ENCODE data around the gene HIVEP2. TPM values are rescaled to one million over a fixed set of nuclear protein-coding genes. Genes with fewer than 3 reads are reported as not detected.

Gene HIVEP2
- polyA plus RNA-seq, 2 of the 4 experiments (the other 2 are of a cell fraction) = 2.2 to 2.6 TPM

GRCh38 chr6:142773324-142773723 is 171.7 kb downstream of the HIVEP2 start:
- ChIA-PET POLR2A (no interaction called here), CTCF (no interaction called here)
- ATAC-seq (no peak), DNase-seq (ENCODE audit: low read depth in 1 of 2, low spot score in 1 of 2) (no peak), FAIRE-seq (no peak)
- TF ChIP-seq CEBPB (IDR thresholded peaks at IDR 0.05) (no peak), EHF (CRISPR knock-in tag; IDR thresholded peaks at IDR 0.05) (no peak), HEYL (CRISPR knock-in tag; IDR thresholded peaks at IDR 0.05) (no peak)
- WGBS (ENCODE audit: missing lambda C conversion rate) = 94% methylated on average over 9 of the region's 9 CpGs
- Histone ChIP-seq H3K9me3 (no peaks in the 10 kb centered on the region), H3K4me3 (no peak overlapping the region), H3K4me1 (no peaks in the 10 kb centered on the region), H3K27ac (no peak overlapping the region), H3K4me2 (no peak overlapping the region)

- DNase-seq (ENCODE audit: low read depth in 1 of 2, low spot score in 1 of 2) (no peak), FAIRE-seq (no peak), ATAC-seq (no peak)
- ChIA-PET CTCF (interaction anchor here (1.0 to 1.4 kb wide), 3 partner anchors 9 to 65 kb away, joined by 3 read pairs; no protein-coding TSS in a partner anchor), POLR2A (no interaction called here)
- H3K4me1 ChIP-seq = no peaks in the 10 kb centered on the region
- no peak overlapping the region for H3K4me3 ChIP-seq
- 87% methylated on average over 11 of the region's 12 CpGs for WGBS (ENCODE audit: missing lambda C conversion rate)
- no peak overlapping the region for H3K27ac ChIP-seq
- TF ChIP-seq CBX8 (IDR thresholded peaks at IDR 0.05) (no peak), RFX5 (IDR thresholded peaks at IDR 0.05) (no peak), POLR2AphosphoS2 (conservative IDR thresholded peaks at IDR 0.05; ENCODE audit: low read length) (no peak), TP53 (CRISPR knock-in tag; IDR thresholded peaks at IDR 0.05) (no peak), ELK1 (IDR thresholded peaks at IDR 0.05; ENCODE audit: low read depth, low read length) (no peak), CHD2 (IDR thresholded peaks at IDR 0.05; ENCODE audit: low read length, partially characterized antibody) (no peak), HMGXB4 (CRISPR knock-in tag; IDR thresholded peaks at IDR 0.05; ENCODE audit: borderline replicate concordance) (no peak), RCOR1 (IDR thresholded peaks at IDR 0.05; ENCODE audit: low read depth, low read length) (no peak), ZFP36 (IDR thresholded peaks at IDR 0.05; ENCODE audit: borderline replicate concordance, partially characterized antibody) (no peak), ESRRA (IDR thresholded peaks at IDR 0.05; ENCODE audit: borderline replicate concordance, low read length) (no peak), HEYL (CRISPR knock-in tag; IDR thresholded peaks at IDR 0.05) (no peak), JUN (IDR thresholded peaks at IDR 0.05) (no peak)
- no peak overlapping the region for H3K4me2 ChIP-seq
- no peaks in the 10 kb centered on the region for H3K9me3 ChIP-seq
Observed at GRCh38 chr6:142771162-142771561, 173.8 kb downstream of the HIVEP2 start.

GRCh38 chr6:142765306-142765705 is 179.7 kb downstream of the HIVEP2 start:
- no peak overlapping the region for H3K4me2 ChIP-seq
- DNase-seq (ENCODE audit: low read depth in 1 of 2, low spot score in 1 of 2) (no peak), FAIRE-seq (no peak), ATAC-seq (no peak)
- TF ChIP-seq PHF8 (IDR thresholded peaks at IDR 0.05; ENCODE audit: borderline replicate concordance, low read depth) (no peak), RFX5 (IDR thresholded peaks at IDR 0.05) (no peak)
- no peaks in the 10 kb centered on the region for H3K4me1 ChIP-seq
- CTCF ChIA-PET = no interaction called here
- H3K9me3 ChIP-seq = no peaks in the 10 kb centered on the region
- H3K27ac ChIP-seq = no peak overlapping the region
- 63% methylated on average over 1 of the region's 1 CpG for WGBS (ENCODE audit: missing lambda C conversion rate)
- POLR2A ChIA-PET = no interaction called here
- H3K4me3 ChIP-seq = no peak overlapping the region

DNA sequence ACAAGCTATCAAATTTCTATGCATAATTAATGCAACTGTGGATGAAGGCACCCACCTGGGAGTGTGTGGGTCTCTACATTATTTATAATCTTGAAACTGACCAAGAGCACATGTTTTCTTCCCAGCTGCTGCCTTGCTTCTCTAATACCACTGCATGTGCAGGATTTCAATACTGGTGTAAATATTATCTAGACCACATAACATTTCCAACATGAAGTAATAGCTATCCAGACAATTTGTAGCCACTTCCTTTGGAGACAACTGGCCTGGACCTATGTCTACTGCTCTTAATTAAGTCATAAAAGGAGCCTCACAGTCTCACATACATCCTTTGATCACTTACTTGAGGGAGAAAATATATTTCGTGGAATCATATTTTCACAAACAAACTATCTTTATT is 180.7 kb downstream of the HIVEP2 start:
- FAIRE-seq = no peak
- WGBS (ENCODE audit: missing lambda C conversion rate) = 68% methylated on average over 1 of the region's 1 CpG
- TF ChIP-seq HOXA7 (CRISPR knock-in tag; IDR thresholded peaks at IDR 0.05) (no peak), HES2 (IDR thresholded peaks at IDR 0.05) (no peak), NR3C1 (IDR thresholded peaks at IDR 0.05) (no peak), PBX3 (IDR thresholded peaks at IDR 0.05) (no peak), MYC (IDR thresholded peaks at IDR 0.05; ENCODE audit: borderline replicate concordance, low read length) (no peak), CBX2 (IDR thresholded peaks at IDR 0.05; ENCODE audit: borderline replicate concordance, low read depth) (no peak), PHF8 (IDR thresholded peaks at IDR 0.05; ENCODE audit: borderline replicate concordance, low read depth) (no peak), EHMT2 (IDR thresholded peaks at IDR 0.05; ENCODE audit: low read depth) (no peak), GATA3 (IDR thresholded peaks at IDR 0.05; ENCODE audit: borderline replicate concordance) (no peak), CEBPB (IDR thresholded peaks at IDR 0.05) (no peak), KDM5A (IDR thresholded peaks at IDR 0.05) (no peak), RCOR1 (IDR thresholded peaks at IDR 0.05; ENCODE audit: low read depth, low read length) (no peak), CBX8 (IDR thresholded peaks at IDR 0.05) (no peak), MAFK (IDR thresholded peaks at IDR 0.05; ENCODE audit: partially characterized antibody) (no peak)
- TF ChIP-seq, protein P1, sequence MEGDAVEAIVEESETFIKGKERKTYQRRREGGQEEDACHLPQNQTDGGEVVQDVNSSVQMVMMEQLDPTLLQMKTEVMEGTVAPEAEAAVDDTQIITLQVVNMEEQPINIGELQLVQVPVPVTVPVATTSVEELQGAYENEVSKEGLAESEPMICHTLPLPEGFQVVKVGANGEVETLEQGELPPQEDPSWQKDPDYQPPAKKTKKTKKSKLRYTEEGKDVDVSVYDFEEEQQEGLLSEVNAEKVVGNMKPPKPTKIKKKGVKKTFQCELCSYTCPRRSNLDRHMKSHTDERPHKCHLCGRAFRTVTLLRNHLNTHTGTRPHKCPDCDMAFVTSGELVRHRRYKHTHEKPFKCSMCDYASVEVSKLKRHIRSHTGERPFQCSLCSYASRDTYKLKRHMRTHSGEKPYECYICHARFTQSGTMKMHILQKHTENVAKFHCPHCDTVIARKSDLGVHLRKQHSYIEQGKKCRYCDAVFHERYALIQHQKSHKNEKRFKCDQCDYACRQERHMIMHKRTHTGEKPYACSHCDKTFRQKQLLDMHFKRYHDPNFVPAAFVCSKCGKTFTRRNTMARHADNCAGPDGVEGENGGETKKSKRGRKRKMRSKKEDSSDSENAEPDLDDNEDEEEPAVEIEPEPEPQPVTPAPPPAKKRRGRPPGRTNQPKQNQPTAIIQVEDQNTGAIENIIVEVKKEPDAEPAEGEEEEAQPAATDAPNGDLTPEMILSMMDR (IDR thresholded peaks at IDR 0.05) = no peak

More for the DNA sequence above, 180.7 kb downstream of the HIVEP2 start:
- ChIA-PET POLR2A (no interaction called here), CTCF (interaction anchor here (1.3 kb wide), 1 partner anchor 22 kb away, joined by 4 read pairs; no protein-coding TSS in a partner anchor)
- ATAC-seq (no peak), DNase-seq (ENCODE audit: low read depth in 1 of 2, low spot score in 1 of 2) (no peak)
- Histone ChIP-seq H3K27ac (no peak overlapping the region), H3K4me2 (no peak overlapping the region), H3K4me1 (no peaks in the 10 kb centered on the region), H3K9me3 (no peaks in the 10 kb centered on the region), H3K4me3 (no peak overlapping the region)
